ENCODE data around the gene RIMS4.

The RIMS4 gene

GRCh38 chr20:44781791-44782190 is 28.6 kb downstream of the RIMS4 start:
- DNase-seq (ENCODE audit: low read depth), result no peak
- H3K4me3 ChIP-seq (ENCODE audit: control insufficient read depth, low read depth, low read length), result no peak overlapping the region
- no peak for TF ChIP-seq CTCF (IDR thresholded peaks at IDR 0.05; ENCODE audit: control insufficient read depth, insufficient read depth, low read depth, low read length, missing control alignments)

- DNase-seq (ENCODE audit: low read depth), result no peak
- no peak for TF ChIP-seq CTCF (IDR thresholded peaks at IDR 0.05; ENCODE audit: control insufficient read depth, insufficient read depth, low read depth, low read length, missing control alignments)
- no peak overlapping the region for H3K4me3 ChIP-seq (ENCODE audit: control insufficient read depth, low read depth, low read length)
Measured at GRCh38 chr20:44781118-44781517, 29.2 kb downstream of the RIMS4 start.

GRCh38 chr20:44780226-44780625 is 30.1 kb downstream of the RIMS4 start:
- H3K4me3 ChIP-seq (ENCODE audit: control insufficient read depth, low read depth, low read length), result no peak overlapping the region
- TF ChIP-seq CTCF (IDR thresholded peaks at IDR 0.05; ENCODE audit: control insufficient read depth, insufficient read depth, low read depth, low read length, missing control alignments), result no peak
- no peak for DNase-seq (ENCODE audit: low read depth)

- no peak for TF ChIP-seq CTCF (IDR thresholded peaks at IDR 0.05; ENCODE audit: control insufficient read depth, insufficient read depth, low read depth, low read length, missing control alignments)
- no peak for DNase-seq (ENCODE audit: low read depth)
- no peak overlapping the region for H3K4me3 ChIP-seq (ENCODE audit: control insufficient read depth, low read depth, low read length)
Measured at GRCh38 chr20:44776980-44777379, 33.4 kb downstream of the RIMS4 start.

- no peak overlapping the region for H3K4me3 ChIP-seq (ENCODE audit: control insufficient read depth, low read depth, low read length)
- no peak for DNase-seq (ENCODE audit: low read depth)
- TF ChIP-seq CTCF (IDR thresholded peaks at IDR 0.05; ENCODE audit: control insufficient read depth, insufficient read depth, low read depth, low read length, missing control alignments), result no peak
Measured at GRCh38 chr20:44773070-44773829, 37.1 kb downstream of the RIMS4 start.

GRCh38 chr20:44772636-44773035 is 37.7 kb downstream of the RIMS4 start:
- no peak for DNase-seq (ENCODE audit: low read depth)
- no peak for TF ChIP-seq CTCF (IDR thresholded peaks at IDR 0.05; ENCODE audit: control insufficient read depth, insufficient read depth, low read depth, low read length, missing control alignments)
- no peak overlapping the region for H3K4me3 ChIP-seq (ENCODE audit: control insufficient read depth, low read depth, low read length)
